ENCODE measurements around the gene SLC4A4. TPM values are rescaled to one million over a fixed set of nuclear protein-coding genes. Genes with fewer than 3 reads are reported as not detected.

SLC4A4 gene
- polyA plus RNA-seq, 1 of the 3 experiments (the other 2 are of a cell fraction), result not detected

DNA sequence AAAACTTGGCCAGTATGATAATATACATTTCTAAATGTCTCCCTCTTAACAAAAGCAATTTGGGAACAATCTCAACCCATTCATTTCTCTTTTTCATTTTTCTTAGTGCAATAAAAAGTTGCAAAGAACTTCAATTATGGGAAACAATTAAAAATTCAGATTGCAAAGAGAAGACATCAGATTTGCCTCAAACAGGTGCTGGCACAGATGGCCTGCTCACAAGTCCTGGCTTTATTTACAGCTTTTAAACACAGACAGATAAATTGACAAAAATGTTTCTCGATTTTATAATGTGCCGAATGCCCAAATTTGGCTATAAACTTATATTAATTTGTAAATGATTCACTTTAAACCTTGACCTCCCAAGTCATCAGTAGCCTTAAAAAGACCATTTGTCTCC, 28.7 kb downstream of the SLC4A4 start:
- POLR2A ChIA-PET, result no interaction called here
- Histone ChIP-seq H3K27me3 (ENCODE audit: insufficient read depth) (no peaks in the 10 kb centered on the region), H3K4me1 (ENCODE audit: control insufficient read depth in 1 of 2, insufficient read depth in 2 of 2, low read depth in 1 of 2, low read length in 1 of 2) (no peaks in the 10 kb centered on the region), H3K36me3 (replicated peaks in 1 of 2; ENCODE audit: control insufficient read depth in 1 of 2, insufficient read depth in 2 of 2, low read length in 1 of 2) (no peaks in the 10 kb centered on the region), H3K4me2 (no peak overlapping the region), H3K9me3 (no peaks in the 10 kb centered on the region), H3K27ac (ENCODE audit: low read depth in 2 of 2, low read length in 1 of 2) (no peak overlapping the region), H3K9me2 (no peaks in the 10 kb centered on the region), H3K9ac (no peak overlapping the region), H2AFZ (ENCODE audit: low read depth) (no peak overlapping the region), H3K4me3 (ENCODE audit: low read depth in 2 of 2, low read length in 1 of 2) (no peak overlapping the region), H3K79me2 (ENCODE audit: insufficient read depth) (no peaks in the 10 kb centered on the region), H3F3A (replicated peaks; ENCODE audit: insufficient read depth) (no peaks in the 10 kb centered on the region), H4K20me1 (ENCODE audit: insufficient read depth) (no peaks in the 10 kb centered on the region)
- CTCF ChIA-PET, result no interaction called here
- 5% methylated on average over 2 of the region's 2 CpGs for WGBS (ENCODE audit: low lambda C conversion rate)
- DNase-seq, result no peak
- TF ChIP-seq, protein P1, sequence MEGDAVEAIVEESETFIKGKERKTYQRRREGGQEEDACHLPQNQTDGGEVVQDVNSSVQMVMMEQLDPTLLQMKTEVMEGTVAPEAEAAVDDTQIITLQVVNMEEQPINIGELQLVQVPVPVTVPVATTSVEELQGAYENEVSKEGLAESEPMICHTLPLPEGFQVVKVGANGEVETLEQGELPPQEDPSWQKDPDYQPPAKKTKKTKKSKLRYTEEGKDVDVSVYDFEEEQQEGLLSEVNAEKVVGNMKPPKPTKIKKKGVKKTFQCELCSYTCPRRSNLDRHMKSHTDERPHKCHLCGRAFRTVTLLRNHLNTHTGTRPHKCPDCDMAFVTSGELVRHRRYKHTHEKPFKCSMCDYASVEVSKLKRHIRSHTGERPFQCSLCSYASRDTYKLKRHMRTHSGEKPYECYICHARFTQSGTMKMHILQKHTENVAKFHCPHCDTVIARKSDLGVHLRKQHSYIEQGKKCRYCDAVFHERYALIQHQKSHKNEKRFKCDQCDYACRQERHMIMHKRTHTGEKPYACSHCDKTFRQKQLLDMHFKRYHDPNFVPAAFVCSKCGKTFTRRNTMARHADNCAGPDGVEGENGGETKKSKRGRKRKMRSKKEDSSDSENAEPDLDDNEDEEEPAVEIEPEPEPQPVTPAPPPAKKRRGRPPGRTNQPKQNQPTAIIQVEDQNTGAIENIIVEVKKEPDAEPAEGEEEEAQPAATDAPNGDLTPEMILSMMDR (IDR thresholded peaks at IDR 0.05), result no peak
- TF ChIP-seq, protein P2, sequence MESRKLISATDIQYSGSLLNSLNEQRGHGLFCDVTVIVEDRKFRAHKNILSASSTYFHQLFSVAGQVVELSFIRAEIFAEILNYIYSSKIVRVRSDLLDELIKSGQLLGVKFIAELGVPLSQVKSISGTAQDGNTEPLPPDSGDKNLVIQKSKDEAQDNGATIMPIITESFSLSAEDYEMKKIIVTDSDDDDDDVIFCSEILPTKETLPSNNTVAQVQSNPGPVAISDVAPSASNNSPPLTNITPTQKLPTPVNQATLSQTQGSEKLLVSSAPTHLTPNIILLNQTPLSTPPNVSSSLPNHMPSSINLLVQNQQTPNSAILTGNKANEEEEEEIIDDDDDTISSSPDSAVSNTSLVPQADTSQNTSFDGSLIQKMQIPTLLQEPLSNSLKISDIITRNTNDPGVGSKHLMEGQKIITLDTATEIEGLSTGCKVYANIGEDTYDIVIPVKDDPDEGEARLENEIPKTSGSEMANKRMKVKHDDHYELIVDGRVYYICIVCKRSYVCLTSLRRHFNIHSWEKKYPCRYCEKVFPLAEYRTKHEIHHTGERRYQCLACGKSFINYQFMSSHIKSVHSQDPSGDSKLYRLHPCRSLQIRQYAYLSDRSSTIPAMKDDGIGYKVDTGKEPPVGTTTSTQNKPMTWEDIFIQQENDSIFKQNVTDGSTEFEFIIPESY (IDR thresholded peaks at IDR 0.05; ENCODE audit: borderline replicate concordance, low read depth), result no peak

GRCh38 chr4:71368906-71369305, 30.1 kb downstream of the SLC4A4 start:
- H3K4me3 ChIP-seq (ENCODE audit: low read depth in 2 of 2, low read length in 1 of 2), result no peak overlapping the region
- no peaks in the 10 kb centered on the region for H3K79me2 ChIP-seq (ENCODE audit: insufficient read depth)
- TF ChIP-seq EP300 (IDR thresholded peaks at IDR 0.05; ENCODE audit: borderline replicate concordance in 1 of 2, low read depth in 1 of 2, low read length in 1 of 2), result no peak
- TF ChIP-seq, protein P2 (IDR thresholded peaks at IDR 0.05; ENCODE audit: borderline replicate concordance, low read depth), result no peak
- no peak for TF ChIP-seq USF2 (IDR thresholded peaks at IDR 0.05; ENCODE audit: borderline replicate concordance, low read depth, low read length)
- no peak for TF ChIP-seq RXRA (IDR thresholded peaks at IDR 0.05; ENCODE audit: borderline replicate concordance, low read depth)
- no peak for TF ChIP-seq USF1 (IDR thresholded peaks at IDR 0.05; ENCODE audit: borderline replicate concordance, low read depth)
- no peak for TF ChIP-seq GATA2 (CRISPR knock-in tag; IDR thresholded peaks at IDR 0.05)
- TF ChIP-seq CHD2 (IDR thresholded peaks at IDR 0.05; ENCODE audit: low read length, partially characterized antibody), result no peak
- no peak for TF ChIP-seq POLR2AphosphoS5 (IDR thresholded peaks at IDR 0.05; ENCODE audit: low read depth, low read length)
- TF ChIP-seq MEF2A (IDR thresholded peaks at IDR 0.05; ENCODE audit: borderline replicate concordance, low read depth), result no peak
- TF ChIP-seq RAD21 (IDR thresholded peaks at IDR 0.05; ENCODE audit: low read length), result no peak
- no peak for TF ChIP-seq GABPA (IDR thresholded peaks at IDR 0.05; ENCODE audit: low read depth)
- no peak for TF ChIP-seq FOXJ3 (CRISPR knock-in tag; IDR thresholded peaks at IDR 0.05)
- TF ChIP-seq FOXM1 (IDR thresholded peaks at IDR 0.05; ENCODE audit: low read depth), result no peak
- TF ChIP-seq RCOR1 (IDR thresholded peaks at IDR 0.05; ENCODE audit: low read length), result no peak
- TF ChIP-seq, protein P3, sequence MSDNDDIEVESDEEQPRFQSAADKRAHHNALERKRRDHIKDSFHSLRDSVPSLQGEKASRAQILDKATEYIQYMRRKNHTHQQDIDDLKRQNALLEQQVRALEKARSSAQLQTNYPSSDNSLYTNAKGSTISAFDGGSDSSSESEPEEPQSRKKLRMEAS (IDR thresholded peaks at IDR 0.05; ENCODE audit: low read depth), result no peak
- TF ChIP-seq TEAD4 (IDR thresholded peaks at IDR 0.05; ENCODE audit: borderline replicate concordance, insufficient read depth), result no peak
- no peak for TF ChIP-seq ELF1 (IDR thresholded peaks at IDR 0.05)
- TF ChIP-seq FOSL2 (IDR thresholded peaks at IDR 0.05; ENCODE audit: borderline replicate concordance, low read depth), result no peak
- TF ChIP-seq MXI1 (IDR thresholded peaks at IDR 0.05; ENCODE audit: low read depth, low read length), result no peak
- no peaks in the 10 kb centered on the region for H3K36me3 ChIP-seq (replicated peaks in 1 of 2; ENCODE audit: control insufficient read depth in 1 of 2, insufficient read depth in 2 of 2, low read length in 1 of 2)
- no peaks in the 10 kb centered on the region for H3F3A ChIP-seq (replicated peaks; ENCODE audit: insufficient read depth)
- no peaks in the 10 kb centered on the region for H3K27me3 ChIP-seq (ENCODE audit: insufficient read depth)
- no peaks in the 10 kb centered on the region for H3K4me1 ChIP-seq (ENCODE audit: control insufficient read depth in 1 of 2, insufficient read depth in 2 of 2, low read depth in 1 of 2, low read length in 1 of 2)
- no peak overlapping the region for H2AFZ ChIP-seq (ENCODE audit: low read depth)
- H3K9me3 ChIP-seq, result no peaks in the 10 kb centered on the region
- H3K9ac ChIP-seq, result no peak overlapping the region
- ChIA-PET CTCF (no interaction called here), POLR2A (no interaction called here)
- H3K9me2 ChIP-seq, result no peaks in the 10 kb centered on the region
- no peak overlapping the region for H3K4me2 ChIP-seq
- H4K20me1 ChIP-seq (ENCODE audit: insufficient read depth), result no peaks in the 10 kb centered on the region
- H3K27ac ChIP-seq (ENCODE audit: low read depth in 2 of 2, low read length in 1 of 2), result no peak overlapping the region
- no peak for DNase-seq
- 38% methylated on average over 12 of the region's 12 CpGs for whole genome bisulfite sequencing (ENCODE audit: low lambda C conversion rate)
